Measurements from ENCODE around the gene PTPN12.

DNA sequence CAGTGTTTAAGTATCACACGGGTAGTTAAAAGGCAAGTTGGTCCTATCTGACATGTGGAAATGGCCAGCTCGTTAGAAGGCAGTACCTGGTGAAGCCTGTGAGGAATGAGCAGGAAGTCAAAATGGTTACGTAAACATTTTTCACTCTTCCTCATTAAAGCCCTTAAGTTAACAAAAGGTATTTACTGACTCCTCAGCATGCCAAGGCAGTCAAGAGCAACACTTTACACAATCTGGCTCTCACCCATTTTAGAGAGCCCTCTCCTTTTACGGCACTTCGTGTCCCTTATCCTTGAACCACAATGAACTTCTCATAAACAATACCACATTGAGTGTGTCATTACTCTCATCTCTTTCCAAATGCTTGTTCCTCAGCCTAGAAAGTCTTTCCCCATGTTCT, 148.1 kb downstream of the PTPN12 start:
- TF ChIP-seq, protein P1, sequence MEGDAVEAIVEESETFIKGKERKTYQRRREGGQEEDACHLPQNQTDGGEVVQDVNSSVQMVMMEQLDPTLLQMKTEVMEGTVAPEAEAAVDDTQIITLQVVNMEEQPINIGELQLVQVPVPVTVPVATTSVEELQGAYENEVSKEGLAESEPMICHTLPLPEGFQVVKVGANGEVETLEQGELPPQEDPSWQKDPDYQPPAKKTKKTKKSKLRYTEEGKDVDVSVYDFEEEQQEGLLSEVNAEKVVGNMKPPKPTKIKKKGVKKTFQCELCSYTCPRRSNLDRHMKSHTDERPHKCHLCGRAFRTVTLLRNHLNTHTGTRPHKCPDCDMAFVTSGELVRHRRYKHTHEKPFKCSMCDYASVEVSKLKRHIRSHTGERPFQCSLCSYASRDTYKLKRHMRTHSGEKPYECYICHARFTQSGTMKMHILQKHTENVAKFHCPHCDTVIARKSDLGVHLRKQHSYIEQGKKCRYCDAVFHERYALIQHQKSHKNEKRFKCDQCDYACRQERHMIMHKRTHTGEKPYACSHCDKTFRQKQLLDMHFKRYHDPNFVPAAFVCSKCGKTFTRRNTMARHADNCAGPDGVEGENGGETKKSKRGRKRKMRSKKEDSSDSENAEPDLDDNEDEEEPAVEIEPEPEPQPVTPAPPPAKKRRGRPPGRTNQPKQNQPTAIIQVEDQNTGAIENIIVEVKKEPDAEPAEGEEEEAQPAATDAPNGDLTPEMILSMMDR (IDR thresholded peaks at IDR 0.05) = no peak
- no peak for TF ChIP-seq POLR2A (IDR thresholded peaks at IDR 0.05)
